Measurements from ENCODE around the gene NSD1.
"Not testable (repeated sequence)": the region's sequence is repeated elsewhere in the genome, so short reads cannot be mapped to it uniquely, and the experiment has no call there.

Gene NSD1

DNA sequence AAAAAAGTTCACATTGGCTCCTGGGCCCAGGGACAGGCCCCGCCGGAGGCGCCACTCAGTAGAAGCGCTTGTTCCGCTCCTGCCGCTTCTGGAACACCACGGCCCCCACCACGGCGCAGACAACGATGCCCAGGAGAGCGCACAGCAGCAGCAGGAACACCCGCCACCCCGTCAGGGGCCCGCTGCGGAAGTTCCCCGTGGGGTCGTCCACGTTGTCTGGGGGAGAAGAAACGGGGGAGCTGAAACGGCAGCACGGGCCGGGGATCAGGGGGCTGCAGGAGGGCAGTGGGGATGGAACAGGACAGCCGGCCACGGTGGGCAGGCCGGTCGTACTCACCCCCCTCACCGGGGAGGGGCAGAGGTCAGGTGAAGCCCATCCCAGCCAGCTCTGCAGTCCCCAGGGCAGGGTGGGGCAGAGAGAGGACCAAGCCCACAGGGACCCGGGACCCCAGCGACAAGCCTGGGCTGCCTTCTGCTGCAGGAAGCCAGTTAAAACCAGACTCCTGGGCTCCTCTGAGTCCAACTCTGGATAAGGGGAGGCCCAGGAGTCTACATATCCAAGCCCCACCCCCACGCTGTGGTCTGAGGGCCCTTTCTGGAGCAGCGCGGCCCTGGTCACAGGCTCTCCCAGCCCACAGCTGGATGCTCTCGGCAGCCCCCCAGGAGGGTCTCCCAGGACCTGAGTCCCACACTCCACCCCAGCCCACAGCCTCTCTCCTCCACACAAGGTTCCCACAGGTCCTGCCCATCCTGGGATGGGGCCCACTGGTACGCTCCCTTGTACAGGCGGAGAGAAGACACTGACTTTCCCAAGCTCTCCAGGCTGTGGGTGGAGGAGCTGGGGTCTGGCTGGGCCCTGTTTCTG, 198.7 kb downstream of the NSD1 start:
- DNase-seq: no peak

DNA sequence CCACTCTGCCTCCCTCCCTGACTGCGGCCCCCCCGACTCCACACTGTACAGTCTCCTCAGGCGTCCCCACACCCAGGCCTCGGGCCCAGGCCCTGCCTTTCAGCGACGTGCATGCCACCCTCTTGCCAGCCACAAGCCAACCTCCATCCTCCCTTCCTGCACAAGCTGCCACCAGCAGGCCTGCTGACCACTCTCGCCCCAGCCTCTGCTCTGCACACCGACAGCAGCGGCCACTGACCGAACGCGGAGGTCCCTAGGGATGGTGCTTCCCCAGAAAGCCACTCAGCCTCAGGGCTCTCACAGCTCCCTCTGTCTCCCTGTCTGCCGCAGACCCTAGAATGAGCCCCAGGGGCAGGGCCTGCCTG, 199.3 kb downstream of the NSD1 start:
- DNase-seq: no peak

- DNase-seq: no peak
Measured at GRCh38 chr5:177333420-177334154, 200.0 kb downstream of the NSD1 start.

- DNase-seq: no peak
Measured at GRCh38 chr5:177334155-177334551, 200.6 kb downstream of the NSD1 start.

- no peak for DNase-seq
Measured at GRCh38 chr5:177334781-177335700, 201.5 kb downstream of the NSD1 start.

DNA sequence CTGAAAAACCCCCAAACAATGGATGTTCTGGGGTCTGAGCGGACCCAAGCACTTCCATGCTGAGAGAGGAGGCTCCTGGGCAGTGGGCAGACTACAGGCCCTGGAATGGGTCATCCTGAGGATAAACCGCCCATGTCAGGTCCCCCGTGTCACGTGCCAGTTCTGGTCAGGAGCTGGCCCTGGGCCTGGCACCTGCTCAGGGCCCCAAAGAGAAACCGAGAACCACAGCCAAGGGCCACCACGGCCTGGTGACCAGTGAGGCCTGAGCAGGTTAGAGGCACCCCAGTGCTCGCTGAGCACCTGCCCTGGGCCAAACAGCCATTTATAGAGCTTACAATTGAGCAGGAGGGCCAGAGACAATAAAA, 202.1 kb downstream of the NSD1 start:
- no peak for DNase-seq

DNA sequence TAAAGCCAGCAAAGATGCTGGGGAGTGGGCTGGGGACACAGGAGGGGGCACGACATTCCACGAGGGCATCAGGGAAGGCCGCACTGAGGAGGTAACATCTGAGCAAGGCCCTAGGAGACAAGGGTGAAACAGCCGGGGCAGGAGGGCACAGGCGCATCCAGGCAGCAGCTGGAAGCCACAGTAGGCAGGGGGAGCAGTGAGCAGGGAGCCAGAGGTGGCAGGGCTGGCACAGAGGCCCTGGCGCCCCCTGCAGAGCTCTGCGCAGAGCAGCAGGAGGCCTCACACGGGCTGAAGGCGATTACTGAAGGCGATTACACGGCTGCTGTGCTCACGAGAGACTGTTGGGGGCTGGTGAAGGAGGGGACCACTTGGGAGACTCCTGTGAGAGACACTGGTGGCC, 202.5 kb downstream of the NSD1 start:
- no peak for DNase-seq

DNA sequence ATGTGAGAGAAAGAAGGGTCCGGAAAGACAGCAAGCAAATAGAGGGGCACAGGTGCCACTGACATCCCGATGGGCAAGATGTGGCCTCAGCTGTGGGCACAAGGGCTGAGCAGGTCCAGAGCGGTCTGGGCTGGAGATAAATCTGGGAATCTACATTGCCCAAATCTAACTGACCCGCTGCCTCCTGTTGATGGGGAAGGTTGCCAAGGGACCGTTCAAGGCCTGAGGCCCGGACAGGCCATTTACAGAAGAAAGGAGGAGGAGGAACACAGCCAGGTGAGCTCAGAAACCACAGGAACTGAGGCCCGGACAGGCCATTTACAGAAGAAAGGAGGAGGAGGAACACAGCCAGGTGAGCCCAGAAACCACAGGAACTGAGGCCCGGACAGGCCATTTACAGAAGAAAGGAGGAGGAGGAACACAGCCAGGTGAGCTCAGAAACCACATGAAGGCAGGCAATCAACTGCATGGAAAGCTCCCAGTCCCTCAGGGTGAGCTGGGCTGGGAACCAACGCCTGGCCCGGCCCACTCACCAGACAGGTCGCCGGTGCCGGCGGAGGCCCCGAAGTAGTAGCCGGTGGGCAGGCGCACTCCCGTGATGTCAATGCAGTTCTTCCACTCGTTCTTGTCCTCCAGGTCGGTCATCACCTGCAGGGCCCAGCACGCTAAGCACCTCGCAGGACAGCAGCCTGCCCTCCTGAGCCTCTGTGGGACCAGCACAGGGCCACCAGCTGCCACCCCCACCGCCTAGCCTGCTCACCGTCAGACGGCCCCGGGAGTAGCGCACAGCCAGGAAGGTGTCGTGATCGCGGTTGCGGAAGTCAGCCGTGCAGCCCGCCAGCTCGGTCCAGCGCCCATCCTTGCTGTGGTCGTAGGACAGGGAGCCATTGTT, 203.3 kb downstream of the NSD1 start:
- no peak for DNase-seq

DNA sequence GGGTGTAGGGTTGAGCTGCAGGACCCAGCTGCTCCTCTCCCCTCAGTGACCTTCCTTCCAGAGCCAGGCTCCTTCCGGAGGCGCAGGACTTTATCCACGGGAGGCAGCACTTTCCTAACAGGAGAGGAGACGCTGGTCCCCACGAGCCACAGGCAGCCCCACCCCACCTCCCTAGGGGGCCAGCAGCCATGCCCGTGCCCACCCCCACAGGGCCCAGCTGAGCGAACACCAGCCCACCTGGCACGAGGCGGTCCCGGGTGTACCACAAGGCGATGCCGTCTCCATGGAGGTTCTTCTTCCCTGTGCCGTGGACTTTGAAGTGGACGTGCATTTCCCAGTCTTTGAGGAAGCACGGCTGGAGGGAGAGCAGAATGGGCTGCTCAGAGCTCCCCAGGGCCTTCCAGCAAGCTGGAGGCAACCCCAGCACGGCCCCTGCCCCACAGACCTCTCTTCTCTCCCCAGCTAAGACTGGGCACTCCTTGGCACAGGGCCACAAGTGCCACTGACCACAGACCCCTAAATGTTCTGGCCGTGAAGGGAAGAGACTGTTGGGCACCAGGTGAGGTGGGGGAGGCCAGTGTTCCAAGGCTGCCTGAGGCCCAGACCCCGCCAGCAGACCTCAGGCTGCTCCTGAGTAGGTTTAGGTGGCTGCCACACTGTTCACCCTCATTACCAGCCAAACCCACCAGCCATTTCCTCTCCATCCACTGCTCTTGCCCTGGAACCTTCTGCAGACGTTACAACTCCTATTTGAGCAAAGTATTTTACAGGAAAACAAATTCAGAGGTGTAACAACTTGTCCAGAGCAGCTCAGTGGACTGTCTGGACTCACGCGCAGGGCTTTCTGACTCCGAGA, 204.9 kb downstream of the NSD1 start:
- no peak for DNase-seq

GRCh38 chr5:177339107-177339638, 205.6 kb downstream of the NSD1 start:
- DNase-seq: no peak

GRCh38 chr5:177343000-177343399, 209.4 kb downstream of the NSD1 start:
- DNase-seq: not testable (repeated sequence)

DNA sequence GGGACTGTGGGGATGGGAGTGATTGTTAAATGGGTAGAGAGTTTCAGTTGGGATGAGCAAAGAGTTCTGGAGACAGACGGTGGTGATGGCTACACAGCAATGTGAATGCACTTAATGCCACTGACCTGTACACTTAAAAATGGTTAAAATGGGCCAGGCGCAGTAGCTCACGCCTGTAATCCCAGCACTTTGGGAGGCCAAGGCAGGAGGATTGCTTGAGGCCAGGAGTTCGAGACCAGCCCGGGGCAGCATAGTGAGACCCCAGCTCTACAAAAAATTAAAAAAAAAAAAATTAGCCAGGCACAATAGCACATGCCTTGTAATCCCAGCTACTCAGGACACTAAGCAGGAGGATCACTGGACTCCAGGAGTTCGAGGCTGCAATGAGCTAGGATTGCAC, 210.2 kb downstream of the NSD1 start:
- no peak for DNase-seq

DNA sequence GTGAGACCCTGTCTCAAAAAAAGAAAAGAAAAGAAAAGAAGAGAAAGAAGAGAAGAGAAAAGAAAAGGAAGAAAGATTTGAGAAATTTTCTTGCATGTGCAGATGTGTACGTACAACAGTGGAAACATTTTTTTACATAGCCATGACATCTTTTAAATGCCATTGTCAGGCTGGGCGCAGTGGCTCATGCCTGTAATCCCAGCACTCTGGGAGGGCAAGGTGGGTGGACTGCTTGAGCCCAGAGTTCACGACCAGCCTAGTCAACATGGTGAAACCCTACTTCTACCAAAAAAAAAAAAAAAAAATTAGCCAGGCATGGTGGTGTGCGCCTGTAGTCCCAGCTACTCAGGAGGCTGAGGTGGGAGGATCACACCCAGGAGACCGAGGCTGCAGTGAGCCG, 211.3 kb downstream of the NSD1 start:
- DNase-seq: no peak

- no peak for DNase-seq
Measured at GRCh38 chr5:177346820-177347219, 213.2 kb downstream of the NSD1 start.

DNA sequence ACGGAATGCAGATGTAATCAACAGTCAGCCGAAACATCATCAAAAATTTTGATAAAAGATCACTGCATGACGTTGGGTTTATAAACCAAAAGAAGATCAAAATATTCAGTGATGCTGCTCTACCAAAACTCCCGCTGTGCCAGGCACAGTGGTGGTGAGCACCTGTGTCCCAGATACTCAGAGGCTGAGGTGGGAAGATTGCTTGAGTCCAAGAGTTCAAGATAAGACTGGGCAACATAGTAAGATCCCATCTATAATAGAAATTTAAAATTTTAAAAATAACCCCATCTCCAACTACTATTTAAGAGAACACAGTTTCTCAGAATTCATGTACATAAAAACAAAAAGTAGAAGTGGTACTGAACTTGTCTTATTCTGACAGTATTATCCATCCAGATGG, 214.1 kb downstream of the NSD1 start:
- DNase-seq: no peak

DNA sequence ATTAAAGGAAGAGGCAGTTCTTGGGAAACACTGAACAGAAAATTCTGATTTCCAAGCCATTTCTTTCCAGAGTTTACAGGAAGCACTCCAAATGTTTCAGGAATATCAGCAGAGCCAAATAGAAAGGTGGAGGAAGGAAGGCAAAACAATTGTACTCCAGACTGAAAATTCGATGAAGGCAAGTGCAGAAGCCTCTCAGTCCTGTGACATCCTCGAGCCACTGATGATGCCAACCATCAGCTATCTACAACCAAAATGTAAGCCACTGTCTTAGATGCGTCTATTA, 215.7 kb downstream of the NSD1 start:
- no peak for DNase-seq

DNA sequence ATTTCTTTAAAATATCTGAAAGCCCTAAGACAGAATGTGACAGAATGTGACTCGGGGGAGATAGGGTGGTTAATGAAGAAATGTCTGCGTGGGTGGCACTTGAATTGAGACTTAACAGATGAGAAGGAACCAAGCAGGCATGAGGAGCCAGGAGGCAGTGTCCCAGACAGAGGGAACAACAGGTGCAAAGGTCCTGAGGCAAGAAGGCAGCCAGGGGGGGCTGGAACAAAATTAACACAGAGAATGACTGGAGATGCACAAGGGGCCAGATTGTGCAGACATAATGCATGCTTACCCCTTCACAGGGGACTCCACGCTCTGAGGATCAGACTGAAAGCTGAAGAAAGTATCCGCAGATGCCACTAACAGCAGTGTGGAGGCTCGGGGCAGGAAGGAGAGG, 216.2 kb downstream of the NSD1 start:
- DNase-seq: no peak

Data from fibroblast of skin of abdomen (primary cell).